HG03460 (cell line): Measurements from ENCODE around the gene GTPBP3.
A peak's percentile ranks its signal among the peaks of the same experiment; 100 is the strongest.

ENCODE experiments used
- ATAC-seq: cut with Tn5 transposase; IDR thresholded peaks from one replicate; pipeline ENCODE4 v1.9.1; 2021; ENCODE audit not compliant: unreplicated experiment

The GTPBP3 gene

DNA sequence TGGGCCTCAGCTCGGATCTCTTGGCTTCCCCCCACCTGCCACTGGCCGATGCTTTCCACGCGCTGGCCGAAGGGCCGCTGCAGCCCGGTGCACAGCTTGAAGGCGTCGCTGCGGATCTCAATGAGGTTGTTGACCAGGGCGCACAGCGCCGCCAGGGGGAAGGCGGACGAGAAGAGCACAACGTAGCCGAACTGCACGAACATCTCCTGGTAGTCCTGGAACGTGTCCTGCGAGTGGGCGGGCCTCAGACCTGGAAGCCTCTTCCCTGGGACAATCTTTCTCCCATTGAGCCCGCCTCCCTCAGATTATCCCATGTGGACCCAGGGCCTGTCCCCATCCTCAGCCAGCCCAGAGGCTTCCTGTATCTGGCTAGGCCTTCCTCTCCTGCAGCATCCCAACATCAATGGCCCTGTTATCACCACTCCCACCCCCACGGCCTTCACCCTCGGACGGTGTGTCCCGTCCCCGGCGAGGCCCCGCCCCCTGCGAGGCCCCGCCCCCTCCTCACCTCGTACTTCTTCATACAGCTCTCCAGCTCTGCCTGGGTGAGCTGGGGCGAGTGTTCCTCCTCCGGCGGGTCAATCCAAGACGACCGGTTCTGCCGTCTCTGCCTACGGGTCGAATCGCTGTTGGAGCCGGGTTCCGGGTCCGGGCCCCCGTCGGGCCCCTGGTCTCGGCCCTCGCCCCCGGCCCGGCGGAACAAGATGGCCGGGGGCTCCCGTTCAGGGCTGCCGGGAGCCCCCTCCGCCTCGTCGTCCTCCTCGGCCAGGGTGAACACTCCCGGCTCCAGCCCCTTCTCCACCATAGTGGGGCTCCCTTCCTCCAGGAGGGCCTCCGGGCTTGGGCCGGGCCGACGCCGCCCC, 9.5 kb upstream of the GTPBP3 start:
- no peak for ATAC-seq

DNA sequence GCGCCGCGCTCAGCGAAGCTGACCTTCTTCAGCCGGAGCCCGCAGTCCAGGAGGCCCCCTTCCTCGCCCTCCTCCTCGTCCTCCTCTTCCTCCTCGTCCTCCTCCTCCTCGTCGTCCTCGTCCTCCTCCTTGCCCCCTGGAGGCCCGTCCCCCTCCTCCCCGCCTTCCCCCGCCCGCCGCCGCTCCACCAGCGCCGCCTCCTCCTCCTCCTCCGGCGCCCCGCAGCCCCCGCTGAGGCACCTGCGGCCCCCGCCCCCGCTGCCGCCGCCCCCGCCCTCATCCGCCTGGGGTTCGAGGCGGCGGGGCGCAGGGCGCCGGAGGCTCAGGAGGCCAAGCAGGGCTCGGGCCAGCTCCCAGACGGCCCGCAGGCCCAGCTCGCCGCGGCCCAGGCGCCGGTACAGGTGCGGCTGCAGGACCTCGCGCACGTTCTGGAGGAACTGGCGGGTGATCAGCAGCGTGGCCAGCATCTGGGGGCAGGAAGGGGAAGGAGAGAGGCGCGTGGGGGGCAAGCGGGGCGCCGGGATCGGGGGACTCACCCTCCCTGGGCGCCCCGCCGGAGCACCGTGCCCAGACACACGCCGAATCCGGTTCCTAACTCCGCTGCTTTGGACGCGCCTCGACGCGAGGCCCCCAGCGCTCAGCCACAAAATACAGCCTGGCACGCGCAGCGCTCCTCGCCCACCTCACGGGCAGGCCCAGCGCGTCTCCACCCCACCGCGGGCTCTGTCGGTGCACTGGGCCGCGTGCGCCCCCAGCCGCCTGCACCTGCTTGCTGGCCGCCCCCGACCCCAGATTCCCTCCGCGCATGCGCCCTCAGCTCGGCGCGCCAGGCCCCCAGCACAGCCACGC, 8.6 kb upstream of the GTPBP3 start:
- ATAC-seq = no peak

DNA sequence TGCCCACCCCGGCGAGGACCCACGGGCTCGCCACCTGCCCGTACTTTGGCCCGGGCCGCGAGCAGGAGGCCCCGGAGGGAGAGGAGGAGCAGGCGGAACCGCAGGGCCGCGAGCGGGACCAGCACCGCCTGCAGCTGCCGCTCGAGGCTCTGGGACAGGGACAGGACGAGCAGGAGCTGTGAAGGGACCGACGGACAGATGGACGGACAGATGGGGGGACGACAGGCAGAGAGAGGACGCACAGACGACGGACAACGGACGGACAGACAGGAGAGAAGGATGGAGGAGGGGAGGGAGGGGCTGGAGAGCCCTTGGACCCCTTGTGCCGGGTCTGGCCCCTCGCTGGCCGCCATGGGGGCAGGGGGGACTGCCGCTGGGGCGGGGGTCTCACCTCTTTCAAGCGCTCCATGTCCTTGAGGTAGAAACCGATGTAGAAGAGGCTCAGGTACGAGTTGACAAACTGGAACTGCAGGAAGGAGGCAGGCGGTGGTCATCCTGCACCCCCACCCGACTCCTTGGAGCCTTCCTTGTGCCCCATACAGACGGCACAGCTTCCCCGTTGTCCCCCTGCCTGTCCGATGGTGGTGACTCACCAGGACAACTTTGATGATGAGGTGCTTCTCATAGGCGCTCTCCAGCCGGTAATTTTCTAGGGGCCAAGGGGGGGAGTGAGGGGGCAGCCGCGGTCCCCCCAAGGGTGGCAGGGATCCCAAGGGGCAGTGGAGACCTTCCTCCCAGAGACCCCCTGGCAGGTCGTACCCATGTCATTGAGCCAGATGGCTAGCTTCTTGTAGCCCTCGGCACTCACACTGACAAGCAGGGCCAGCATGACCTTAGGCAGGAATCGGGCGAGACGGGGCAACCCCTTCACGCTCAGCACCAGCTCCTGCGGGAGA, 7.7 kb upstream of the GTPBP3 start:
- no peak for ATAC-seq

DNA sequence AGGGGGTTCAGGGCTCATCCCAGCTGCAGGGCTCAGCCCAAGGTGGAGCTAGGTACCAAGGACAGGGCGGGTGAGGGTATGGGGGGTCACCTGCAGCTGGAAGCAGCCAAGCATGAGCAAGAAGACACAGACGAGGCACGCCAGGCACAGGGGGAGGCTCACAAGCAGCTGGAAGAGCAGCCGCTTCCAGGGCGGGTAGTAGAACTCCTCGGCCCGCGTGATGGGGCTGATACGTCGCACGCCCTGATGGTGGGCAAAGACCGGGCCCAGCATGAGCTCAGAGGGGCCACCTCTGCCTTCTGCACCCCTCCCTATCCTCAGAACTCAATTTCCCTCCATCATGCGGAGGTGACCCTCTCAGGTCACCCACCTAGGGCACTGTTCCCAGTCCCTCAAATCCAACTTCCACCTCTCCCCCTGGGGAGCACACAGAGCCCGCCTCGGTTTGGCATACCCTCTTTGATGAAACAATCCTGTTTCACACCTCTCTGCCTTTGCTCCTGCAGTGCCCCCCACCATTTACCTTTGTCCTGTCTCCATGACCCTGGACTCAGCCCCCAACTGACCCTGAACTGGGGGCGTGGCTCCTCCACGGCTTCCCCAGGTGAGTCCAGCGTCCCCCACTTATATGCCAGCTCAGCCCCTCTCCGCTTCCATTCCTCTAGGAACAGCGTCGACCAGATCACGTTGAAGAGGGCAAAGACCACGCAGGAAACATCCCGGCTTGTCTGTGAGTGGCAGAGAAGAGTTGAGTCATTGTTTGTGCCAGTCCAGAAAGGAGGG, 6.9 kb upstream of the GTPBP3 start:
- no peak for ATAC-seq

DNA sequence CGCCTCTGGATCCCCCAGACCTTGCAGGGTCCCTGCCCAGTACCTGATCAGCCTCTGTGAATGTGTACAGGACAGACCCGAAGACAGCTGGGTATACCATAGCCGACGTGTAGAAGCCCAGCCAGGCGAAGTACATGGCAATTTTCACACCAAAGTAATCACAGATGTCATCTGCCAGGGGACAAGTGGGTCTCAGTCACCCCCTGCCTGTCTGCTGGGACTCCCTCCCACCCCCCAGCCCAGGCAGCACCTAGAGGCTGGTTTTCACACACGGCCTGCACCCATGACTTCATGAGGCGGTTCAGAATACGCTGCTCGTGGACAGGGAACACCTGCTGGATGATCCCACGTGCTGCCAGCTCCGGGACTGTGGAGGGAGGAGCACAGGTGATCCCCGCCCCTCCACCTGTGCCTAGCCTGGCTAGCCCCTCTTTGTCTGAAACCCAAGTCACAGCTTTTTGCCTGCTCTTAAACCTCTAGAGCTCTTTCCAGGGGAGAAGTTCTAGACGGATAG, 6.3 kb upstream of the GTPBP3 start:
- ATAC-seq = no peak

DNA sequence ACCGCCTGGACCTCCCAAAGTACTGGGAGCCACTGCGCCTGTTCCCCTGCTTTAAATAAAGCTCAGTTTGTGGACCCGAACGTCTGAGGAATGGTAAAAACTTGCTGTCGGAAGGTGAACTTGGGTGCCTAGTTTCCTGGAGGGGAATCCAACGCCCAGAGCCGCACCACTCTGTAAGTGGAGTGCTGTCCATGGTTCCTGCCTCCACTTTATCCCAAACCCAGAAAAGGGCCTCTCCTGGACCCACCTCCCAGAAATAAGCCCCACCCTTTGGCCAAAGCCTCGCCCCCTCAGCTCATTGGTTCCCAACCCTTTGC, 5.0 kb upstream of the GTPBP3 start:
- no peak for ATAC-seq

DNA sequence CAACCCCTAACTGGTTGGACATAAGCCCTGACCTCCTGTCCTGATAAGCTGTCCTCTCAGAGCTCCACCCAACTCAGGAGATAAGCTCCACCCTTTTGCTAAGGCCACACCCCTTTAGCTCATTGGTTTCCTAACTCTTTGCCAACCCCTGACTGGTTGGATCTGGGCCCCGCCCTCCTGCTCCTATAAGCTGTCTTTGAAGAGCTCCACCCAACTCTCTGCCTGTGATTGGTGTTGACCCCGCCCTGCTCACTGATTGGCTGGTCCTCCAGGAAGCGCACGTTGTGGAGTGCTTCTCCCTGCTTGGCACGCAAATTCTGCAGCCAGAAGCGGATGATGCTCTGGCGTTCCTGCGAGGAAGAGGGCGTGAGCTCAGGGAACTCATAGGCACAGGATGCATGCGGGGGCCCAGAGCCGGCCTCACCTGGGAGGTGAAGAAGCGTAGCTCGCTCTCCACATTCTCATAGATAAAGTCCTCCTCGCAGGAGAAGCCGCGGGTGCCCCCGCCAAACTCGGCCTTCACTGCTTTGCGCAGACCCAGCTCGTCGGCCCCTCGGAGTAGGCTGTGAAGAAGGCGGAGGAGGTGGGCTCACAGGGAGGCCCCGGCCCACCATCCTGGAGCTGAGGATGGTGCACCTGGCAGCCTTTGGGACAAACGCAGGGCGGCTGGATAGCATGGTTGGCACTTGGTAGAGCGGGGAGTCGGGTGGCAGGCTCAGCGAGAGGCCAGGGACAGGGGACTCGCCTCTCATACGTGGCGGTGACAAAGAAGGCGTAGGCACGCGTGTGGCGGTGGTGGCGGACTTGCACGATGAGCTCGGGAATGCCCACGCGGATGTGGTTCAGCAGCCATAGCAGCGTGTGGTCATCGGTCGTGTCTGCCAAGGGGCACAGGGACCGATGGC, 4.4 kb upstream of the GTPBP3 start:
- no peak for ATAC-seq

DNA sequence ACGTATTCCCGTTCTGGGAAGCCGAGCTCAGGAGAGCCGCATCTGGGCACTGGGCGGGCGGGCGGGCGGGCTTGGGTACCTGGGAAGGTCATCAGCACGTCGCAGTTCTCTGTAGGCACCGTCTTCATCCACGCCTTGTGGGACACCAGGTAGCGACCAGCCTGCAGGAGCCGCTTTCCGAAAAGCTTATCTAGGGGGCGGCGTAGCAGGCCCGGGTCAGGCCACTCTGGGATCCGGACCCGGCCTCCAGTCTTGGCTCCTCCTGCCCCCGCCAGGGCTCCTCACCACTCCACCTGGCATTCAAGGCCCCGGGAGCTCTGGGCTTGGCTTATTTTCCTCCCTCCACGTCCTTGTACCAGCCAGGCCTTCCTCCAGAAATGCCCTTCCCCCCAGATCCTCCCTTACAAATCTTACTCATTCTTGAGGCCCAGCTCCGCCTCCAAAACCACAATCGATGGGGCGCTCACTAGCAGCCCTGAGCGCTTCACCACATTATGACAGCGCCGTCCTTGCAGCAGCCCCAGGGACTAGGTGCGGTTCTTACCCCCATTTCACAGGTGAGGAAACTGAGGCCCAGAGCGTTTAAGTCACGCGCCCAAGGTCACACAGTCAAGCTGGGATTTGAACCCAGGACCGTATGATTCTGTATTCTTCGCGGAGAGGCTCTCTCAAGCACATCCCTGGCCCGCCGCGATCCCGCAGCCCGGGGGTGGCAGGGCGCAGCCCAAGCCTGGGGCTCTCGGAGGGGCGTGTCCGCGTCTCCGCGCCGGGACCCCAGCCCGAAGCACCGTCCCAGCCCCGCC, 3.5 kb upstream of the GTPBP3 start:
- ATAC-seq = no peak

DNA sequence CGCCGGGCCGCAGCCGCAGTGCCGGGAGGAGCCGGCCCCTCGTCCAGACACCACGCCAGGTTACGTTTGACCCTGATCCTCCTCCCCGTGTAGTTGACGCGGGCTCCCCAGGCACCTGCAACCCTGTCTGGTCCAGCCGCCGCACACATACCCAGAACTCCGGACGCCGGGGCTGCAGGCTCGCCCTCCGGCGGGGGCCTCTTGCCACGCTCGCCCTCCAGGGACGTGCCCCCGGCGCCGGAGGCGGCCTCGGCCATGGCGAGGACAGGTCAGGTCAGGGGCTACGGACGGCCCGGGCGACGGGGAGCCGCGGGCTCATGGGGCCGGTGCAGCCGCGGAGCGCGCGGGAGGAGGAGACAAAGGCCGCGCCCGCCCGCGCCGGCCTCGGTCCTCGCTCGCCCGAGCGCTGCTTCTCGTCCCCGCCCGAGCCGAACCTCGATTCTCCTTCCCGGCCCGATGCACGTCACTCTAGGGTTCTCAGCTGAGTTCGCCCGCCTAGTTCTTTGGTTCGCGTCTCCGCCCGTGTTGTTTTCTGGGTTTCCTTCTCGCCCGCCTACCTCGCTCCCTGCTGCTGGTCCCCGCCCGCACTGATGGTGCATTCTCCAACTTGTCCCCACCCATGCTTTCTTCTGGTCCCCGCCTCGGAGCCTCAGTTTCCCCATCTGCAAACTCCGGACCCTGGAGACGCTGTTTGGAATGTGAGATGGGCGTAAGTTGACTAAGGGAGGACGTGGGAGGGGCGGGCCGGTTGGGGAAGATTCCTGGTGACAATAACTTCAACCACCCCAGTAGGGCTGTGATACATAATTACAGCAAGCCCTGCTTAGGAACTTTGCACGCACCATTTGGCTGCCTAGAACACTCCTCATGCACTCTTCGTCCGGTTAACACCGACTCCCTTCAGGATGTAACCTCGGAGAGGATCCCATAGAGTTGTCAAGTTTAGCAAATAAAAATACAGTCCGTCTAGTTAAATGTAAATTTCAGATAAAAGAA, 2.6 kb upstream of the GTPBP3 start, which contains the start of gene ANO8:
ANO8 (minus strand) TSS at position 442 of the 996 bp plus-strand sequence; CDS start at position 257, 185 bp downstream.
- ATAC-seq = peak; percentile 36

DNA sequence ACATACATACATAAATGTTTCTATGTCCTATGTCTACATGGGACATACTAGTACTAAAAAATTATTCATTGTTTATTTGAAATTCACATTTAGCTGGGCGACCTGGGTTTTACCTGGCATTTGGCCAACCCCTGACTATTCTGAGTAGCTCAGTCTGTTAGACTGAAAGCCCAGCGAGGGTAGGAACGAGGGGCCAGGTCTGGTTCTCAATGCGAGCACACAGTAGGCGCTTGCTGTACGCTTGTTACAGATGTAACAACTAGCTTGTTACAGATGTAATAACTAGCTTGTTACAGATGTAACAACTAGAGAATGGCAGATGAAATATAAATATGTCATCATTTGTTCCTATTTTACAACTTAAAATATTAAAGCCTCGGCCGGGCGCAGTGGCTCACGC, 1.8 kb upstream of the GTPBP3 start:
- no peak for ATAC-seq

DNA sequence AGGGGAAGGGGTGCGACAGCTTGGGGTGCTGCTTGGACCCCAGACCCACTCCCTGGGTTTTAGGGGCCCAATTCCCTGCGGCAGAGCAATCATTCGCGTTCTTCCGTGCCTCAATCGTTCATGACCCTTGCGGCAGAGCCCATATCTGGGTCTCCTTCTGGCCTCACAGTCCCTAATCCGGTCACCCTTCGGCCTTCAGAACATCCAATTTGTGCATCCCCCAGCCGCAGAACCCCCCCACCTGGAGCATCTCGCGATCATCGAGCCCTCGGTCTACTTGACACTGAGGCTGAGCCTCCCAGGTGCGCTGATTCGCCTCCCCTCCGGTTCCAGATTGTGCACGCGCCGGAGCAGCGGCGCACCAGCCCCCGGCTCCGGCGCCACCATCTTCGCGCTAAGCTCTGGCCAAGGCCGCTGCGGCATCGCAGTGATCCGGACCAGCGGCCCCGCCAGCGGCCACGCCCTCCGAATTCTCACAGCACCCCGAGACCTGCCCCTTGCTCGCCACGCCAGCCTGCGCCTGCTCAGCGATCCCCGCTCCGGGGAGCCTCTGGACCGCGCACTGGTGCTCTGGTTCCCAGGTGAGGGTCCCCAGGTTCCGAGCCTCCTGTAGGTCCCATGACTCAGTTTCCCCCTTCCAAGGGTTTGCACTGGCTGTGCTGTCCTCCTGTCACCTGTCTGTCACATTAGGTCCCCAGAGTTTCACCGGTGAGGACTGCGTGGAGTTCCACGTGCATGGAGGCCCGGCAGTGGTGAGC, 501 bp downstream of the GTPBP3 start:
- no peak for ATAC-seq

DNA sequence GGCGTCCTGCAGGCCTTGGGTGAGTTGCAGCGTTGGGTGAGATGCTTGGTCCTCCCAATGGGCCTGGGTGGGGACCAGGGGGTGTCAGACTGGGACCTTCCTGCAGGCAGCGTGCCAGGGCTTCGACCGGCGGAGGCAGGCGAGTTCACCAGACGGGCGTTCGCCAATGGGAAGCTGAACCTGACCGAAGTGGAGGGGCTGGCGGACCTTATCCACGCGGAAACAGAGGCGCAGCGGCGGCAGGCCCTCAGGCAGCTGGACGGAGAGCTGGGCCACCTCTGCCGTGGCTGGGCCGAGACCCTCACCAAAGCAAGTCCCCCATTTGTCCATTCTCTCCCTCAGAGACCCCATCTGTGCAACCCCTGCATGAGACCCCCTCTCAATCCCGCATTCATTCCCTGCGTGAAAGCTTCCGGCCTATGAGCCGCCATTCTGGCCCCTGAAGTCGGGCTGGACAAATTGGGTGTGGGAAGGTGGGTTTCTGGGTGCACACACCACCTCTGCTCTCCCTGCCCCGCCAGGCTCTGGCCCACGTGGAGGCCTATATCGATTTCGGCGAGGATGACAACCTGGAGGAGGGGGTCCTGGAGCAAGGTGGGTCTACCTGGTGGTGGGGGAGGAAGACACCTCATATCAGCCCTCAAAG, 1.2 kb downstream of the GTPBP3 start:
- no peak for ATAC-seq

DNA sequence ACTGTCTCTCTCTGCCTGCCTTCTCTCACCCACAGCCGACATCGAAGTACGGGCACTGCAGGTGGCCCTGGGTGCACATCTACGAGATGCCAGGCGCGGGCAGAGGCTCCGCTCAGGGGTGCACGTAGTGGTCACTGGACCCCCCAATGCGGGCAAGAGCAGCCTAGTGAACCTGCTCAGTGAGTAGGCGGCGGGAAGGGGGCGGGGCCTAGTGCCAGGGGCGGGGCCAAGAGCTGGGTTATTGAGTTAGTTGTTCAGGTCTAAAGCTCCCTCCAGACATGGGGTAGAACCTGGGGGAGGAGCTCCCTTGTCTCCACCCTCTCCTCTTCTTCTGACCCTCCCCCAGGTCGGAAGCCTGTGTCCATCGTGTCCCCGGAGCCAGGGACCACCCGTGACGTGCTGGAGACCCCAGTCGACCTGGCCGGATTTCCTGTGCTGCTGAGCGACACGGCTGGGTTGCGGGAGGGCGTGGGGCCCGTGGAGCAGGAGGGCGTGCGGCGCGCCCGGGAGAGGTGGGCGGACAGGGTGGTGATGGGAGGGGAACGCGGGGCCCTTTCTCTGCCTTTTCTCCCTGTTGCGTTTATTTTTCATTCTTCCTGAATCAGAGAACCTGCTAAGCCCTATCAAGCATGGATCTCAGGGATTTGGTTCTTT, 1.9 kb downstream of the GTPBP3 start:
- ATAC-seq = no peak

DNA sequence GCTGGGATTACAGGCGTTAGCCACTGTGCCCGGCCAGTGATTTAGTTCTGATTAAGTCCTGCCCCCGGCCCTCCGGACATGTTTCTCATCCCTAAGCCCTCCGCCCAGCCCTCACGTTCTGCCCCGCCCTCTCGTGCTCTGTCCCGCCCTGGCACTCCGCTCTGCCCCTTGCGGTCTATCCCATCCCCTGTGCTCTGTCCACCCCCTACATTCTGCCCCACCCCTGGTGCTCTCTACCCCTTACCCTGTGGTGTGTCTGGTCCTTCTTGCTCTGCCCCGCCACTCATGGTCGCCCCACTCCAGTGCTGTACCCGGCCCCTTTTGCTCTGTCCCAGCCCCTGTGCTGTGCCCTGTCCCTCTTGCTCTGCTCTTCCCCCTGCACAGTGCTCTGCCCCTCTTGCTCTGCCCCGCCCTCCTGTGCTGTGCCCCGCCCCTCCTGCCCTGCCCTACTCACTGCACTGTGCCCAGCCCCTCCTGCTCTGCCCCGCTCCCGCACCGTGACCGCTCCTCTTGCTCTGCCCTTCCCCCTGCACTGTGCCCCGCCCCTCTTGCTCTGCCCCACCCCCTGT, 3.0 kb downstream of the GTPBP3 start:
- ATAC-seq = no peak

DNA sequence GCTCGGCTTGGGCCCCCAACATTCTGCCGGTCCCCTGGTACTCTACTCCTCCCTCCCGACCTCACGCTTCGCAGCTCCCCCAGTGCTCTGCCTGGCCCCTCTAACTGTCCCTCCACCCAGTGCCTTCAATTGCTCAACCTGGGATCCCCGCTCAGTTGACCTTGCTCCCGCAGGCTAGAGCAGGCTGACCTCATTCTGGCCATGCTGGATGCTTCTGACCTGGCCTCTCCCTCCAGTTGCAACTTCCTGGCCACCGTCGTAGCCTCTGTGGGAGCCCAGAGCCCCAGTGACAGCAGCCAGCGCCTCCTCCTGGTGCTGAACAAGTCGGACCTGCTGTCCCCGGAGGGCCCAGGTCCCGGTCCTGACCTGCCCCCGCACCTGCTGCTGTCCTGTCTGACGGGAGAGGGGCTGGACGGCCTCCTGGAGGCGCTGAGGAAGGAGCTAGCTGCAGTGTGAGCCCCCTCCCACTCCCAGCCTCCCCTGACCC, 3.6 kb downstream of the GTPBP3 start:
- ATAC-seq = no peak
